Colonic mucosa (tissue), 4 donors: Measurements from ENCODE around the gene TMEM88. TPM values are rescaled to one million over a fixed set of nuclear protein-coding genes. Genes with fewer than 3 reads are reported as not detected.
A peak's percentile ranks its signal among the peaks of the same experiment; 100 is the strongest.

Experiments
- DNase-seq: peaks from one replicate; pipeline ENCODE4 v3.0.0-alpha.2; 2020
- H3K27ac ChIP-seq: fragments of 200-600 bp; one replicate; pipeline ENCODE4 v1.8.0; 2021
- H3K27me3 ChIP-seq: fragments of 200-600 bp; one replicate; pipeline ENCODE4 v1.8.0; 2021
- H3K36me3 ChIP-seq: fragments of 200-600 bp; one replicate; pipeline ENCODE4 v1.8.0; 2021
- H3K4me1 ChIP-seq: fragments of 200-600 bp; one replicate; pipeline ENCODE4 v1.8.0; 2021; ENCODE audit warnings: mild to moderate bottlenecking
- H3K4me3 ChIP-seq: fragments of 200-600 bp; one replicate; pipeline ENCODE4 v1.8.0; 2021
- H3K9ac ChIP-seq, 2 donors: one replicate each; pipeline ENCODE4 v1.7.0; 2013; ENCODE audit warnings: control low read depth in 2 of 2, low read depth in 2 of 2, low read length in 2 of 2
- H3K9me3 ChIP-seq: fragments of 200-600 bp; one replicate; pipeline ENCODE4 v1.8.0; 2021
- intact Hi-C: fragments of 100-400 bp; cut with DNase I; formaldehyde crosslinking; loops from one replicate; pipeline ENCODE4 v1.14.1; 2022
- total RNA-seq, 2 donors: library from RNA; stranded (reverse); fragmentation: NEBNext Ultra II Directional in 1 of 2; extraction: Animal tissue kit (Norgen Biotek cat#: 25700) in 1 of 2; gene quantifications; one replicate each; pipeline ENCODE4 v1.2.1, GENCODE V29; 2021
- TF ChIP-seq, protein P1 (sequence below): fragments of 200-600 bp; IDR thresholded peaks from one replicate; pipeline ENCODE4 v1.8.0; 2022; ENCODE audit warnings: antibody characterized with exemption, mild to moderate bottlenecking
- donor health status: healthy.
- donor health status: DM: no; HTN: no; CAD: no.
- donor health status: DM: no; HTN: no; CAD: no.

The TMEM88 gene
- total RNA-seq, 2 donors from 2014 or later: 2.5 to 2.7 TPM

DNA sequence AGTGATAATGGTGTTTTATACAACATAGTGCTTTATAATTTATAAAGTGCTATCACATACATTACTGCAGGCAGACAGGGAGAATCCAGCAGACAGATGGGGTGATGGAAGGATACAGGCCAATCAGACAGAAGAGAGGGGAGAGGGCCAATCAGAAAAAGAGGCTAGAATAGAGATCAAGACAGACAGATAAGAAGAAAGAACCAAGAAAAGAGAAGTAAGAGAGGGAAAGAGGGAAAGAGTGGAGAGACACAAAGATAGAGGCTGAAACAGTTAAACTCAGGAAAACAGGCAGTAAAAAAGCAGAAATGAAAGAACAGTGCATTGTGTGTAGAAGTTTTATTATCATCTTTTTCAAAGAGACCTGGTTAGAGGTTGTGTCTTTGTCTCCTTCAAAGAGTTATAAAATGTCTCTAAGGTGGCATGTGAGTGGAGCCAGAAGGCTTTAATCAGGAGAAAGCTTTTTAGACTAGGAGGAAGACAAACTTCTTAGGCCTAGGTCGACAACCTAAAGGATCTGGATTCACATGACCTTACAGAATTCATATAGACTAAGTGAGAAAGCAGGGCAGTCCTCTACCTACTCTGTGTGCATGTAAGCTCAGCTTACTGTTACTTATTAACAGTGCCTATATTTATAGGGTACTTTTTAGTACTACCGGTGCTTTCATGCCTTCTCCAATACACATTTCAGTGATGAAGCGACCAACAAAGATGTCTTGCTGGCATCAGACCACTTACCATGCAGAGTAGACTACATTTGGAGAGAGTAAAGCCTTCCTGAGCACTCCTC, 25.4 kb downstream of the TMEM88 start:
- no peaks in the 10 kb centered on the region for H3K9me3 ChIP-seq
- DNase-seq: no peak
- H3K27ac ChIP-seq: no peak overlapping the region
- no peaks in the 10 kb centered on the region for H3K36me3 ChIP-seq
- peak overlapping the region in 1 of 2 donors; percentile 46 for H3K9ac ChIP-seq
- no peak overlapping the region for H3K4me3 ChIP-seq
- H3K27me3 ChIP-seq: no peaks in the 10 kb centered on the region
- H3K4me1 ChIP-seq: no peaks in the 10 kb centered on the region
- intact Hi-C loops: no loop called here
- TF ChIP-seq, protein P1, sequence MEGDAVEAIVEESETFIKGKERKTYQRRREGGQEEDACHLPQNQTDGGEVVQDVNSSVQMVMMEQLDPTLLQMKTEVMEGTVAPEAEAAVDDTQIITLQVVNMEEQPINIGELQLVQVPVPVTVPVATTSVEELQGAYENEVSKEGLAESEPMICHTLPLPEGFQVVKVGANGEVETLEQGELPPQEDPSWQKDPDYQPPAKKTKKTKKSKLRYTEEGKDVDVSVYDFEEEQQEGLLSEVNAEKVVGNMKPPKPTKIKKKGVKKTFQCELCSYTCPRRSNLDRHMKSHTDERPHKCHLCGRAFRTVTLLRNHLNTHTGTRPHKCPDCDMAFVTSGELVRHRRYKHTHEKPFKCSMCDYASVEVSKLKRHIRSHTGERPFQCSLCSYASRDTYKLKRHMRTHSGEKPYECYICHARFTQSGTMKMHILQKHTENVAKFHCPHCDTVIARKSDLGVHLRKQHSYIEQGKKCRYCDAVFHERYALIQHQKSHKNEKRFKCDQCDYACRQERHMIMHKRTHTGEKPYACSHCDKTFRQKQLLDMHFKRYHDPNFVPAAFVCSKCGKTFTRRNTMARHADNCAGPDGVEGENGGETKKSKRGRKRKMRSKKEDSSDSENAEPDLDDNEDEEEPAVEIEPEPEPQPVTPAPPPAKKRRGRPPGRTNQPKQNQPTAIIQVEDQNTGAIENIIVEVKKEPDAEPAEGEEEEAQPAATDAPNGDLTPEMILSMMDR: no peak

DNA sequence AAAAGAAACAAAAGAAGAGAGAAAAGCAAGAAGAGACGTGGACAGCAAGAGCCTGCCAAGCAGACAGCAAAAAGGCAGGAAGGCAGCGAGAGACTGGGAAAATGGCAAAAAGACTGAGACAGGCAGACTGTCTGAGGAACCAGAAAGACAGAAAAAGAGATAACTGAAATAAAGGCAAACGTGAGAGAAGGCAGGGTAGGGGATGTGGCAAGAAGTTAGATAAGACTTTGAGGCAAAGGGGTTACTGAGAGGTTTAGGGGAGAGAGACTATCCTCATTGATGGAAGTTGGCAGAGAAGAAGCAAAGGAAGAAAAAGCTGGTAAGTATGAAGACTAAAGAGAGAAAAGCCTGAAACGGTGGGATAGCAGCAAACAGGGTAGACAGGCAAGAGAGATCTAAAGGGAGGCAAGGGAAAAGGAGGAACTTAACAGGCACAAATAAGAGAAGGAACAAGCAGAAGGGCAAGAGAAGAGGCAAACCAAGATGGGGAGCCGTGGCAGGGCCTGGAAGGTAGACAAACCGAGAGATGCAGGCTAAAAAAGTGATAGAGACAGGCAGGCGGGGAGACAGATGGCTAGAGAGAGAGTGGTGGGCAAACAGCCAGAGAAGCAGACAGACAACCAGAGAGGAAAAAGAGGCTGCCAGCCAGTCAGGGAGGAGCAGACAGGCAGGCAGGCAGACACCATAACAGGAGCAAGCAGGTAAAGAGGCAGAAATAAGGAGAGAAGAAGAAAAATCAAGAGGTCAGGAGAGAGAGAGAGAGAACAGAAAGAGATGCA, 26.6 kb downstream of the TMEM88 start:
- Histone ChIP-seq H3K27ac (no peak overlapping the region), H3K9ac (peak overlapping the region in 1 of 2 donors; percentile 46), H3K4me3 (no peak overlapping the region), H3K36me3 (no peaks in the 10 kb centered on the region), H3K27me3 (no peaks in the 10 kb centered on the region), H3K4me1 (peaks cover 4% of the 10 kb centered on the region), H3K9me3 (no peaks in the 10 kb centered on the region)
- TF ChIP-seq, protein P1: no peak
- intact Hi-C loops: no loop called here
- DNase-seq: no peak

DNA sequence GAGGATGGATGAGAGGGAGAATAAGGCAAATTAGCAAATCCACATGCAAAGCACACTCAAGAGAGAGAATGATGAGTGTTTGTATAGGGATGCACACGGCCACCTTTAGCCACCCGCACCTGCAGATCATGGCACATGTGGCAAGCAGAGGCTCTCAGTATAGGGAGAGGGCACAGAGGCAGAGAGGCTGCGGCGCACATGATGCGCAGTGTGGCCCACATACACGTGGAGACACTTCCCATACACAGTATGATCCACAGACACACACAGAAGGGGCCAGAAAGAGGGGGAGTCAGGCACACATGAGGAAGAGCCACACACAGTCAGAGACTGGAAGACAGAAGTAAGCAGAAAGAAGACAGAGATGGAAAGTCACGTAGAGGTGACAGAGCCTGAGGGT, 27.2 kb downstream of the TMEM88 start:
- DNase-seq: no peak
- Histone ChIP-seq H3K4me1 (peaks cover 10% of the 10 kb centered on the region), H3K36me3 (no peaks in the 10 kb centered on the region), H3K27ac (no peak overlapping the region), H3K9me3 (no peaks in the 10 kb centered on the region), H3K4me3 (no peak overlapping the region), H3K27me3 (no peaks in the 10 kb centered on the region), H3K9ac (peak overlapping the region in 1 of 2 donors; percentile 39)
- intact Hi-C loops: no loop called here
- TF ChIP-seq, protein P1: no peak

DNA sequence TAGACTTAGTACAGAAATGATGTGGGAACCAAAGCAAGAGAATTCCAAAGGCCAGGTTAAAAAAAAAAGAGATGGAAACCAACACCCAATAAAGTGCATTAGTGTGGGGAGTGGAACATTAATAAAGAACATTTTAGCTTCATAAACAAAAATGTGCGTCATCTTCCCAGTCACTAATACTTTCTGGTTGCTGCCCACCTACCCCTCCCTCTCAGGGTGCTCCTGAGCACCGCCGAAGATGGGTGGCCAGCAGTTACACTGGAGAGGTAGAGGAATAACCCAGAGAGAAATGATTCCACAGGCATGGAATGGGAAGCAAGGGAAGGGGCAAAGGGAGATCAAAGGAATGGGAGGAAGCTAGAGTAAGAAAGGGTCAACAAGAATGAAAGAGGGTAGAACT, 27.8 kb downstream of the TMEM88 start:
- Histone ChIP-seq H3K27me3 (no peaks in the 10 kb centered on the region), H3K4me1 (peaks cover 11% of the 10 kb centered on the region), H3K4me3 (no peak overlapping the region), H3K9ac (no peak overlapping the region), H3K9me3 (no peaks in the 10 kb centered on the region), H3K36me3 (no peaks in the 10 kb centered on the region), H3K27ac (no peak overlapping the region)
- intact Hi-C loops: no loop called here
- TF ChIP-seq, protein P1: no peak
- DNase-seq: no peak

DNA sequence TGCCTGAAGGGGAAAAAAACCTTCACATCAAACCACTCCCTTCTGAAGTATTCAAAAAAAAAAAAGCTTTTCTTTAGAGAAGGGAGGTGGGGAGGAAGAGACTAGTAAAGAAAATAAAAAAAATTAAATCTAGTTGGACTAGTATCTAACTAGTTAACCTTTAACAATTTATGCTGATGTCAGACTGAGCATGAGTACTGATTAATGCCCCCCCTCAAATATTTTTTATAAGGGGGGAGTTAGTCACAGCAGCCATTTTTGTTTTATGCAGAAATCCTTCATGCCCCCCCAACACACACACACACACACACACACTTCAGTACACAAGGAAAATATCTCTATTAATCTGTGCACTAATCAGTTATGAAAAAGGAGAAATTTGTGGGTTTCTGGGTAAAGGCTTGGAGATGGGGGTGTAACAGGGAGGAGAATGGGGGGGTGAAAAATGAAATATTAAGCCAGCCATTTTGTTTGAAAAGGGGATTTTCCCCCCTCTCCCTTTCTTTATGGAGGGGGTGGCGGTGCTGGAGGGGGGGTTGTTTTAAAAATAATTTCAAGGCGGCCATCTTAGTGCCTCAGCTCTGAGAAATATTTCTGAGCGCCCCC, 29.0 kb downstream of the TMEM88 start:
- H3K27me3 ChIP-seq: no peaks in the 10 kb centered on the region
- H3K4me3 ChIP-seq: peak overlapping the region; percentile 15
- TF ChIP-seq, protein P1: no peak
- intact Hi-C loops: no loop called here
- no peaks in the 10 kb centered on the region for H3K9me3 ChIP-seq
- no peak for DNase-seq
- no peak overlapping the region for H3K27ac ChIP-seq
- H3K4me1 ChIP-seq: peaks cover 12% of the 10 kb centered on the region
- H3K9ac ChIP-seq: peak overlapping the region in 1 of 2 donors; percentile 66
- no peaks in the 10 kb centered on the region for H3K36me3 ChIP-seq
